ENCODE results near the gene COX4I1. TPM values are rescaled to one million over a fixed set of nuclear protein-coding genes. Genes with fewer than 3 reads are reported as not detected.

Gene COX4I1
- total and polyA plus RNA-seq, 10 of the 15 experiments (the other 5 are each of a cell fraction or from before 2014, with no cell fraction given): 480 to 1,889 (median 872) TPM

- TF ChIP-seq SUZ12 (IDR thresholded peaks at IDR 0.05; ENCODE audit: unreplicated experiment) (no peak), EP300 (IDR thresholded peaks at IDR 0.05; ENCODE audit: borderline replicate concordance in 1 of 2, control insufficient read depth in 1 of 2, low read depth in 2 of 2, low read length in 2 of 2) (no peak), IKZF1 (conservative IDR thresholded peaks at IDR 0.05) (no peak), NFYB (IDR thresholded peaks at IDR 0.05; ENCODE audit: insufficient read depth, low read depth, low read length) (no peak), MXI1 (IDR thresholded peaks at IDR 0.05; ENCODE audit: low read depth, low read length) (no peak), PML (IDR thresholded peaks at IDR 0.05; ENCODE audit: low read length) (no peak), E4F1 (IDR thresholded peaks at IDR 0.05; ENCODE audit: borderline replicate concordance, partially characterized antibody) (no peak), RELB (IDR thresholded peaks at IDR 0.05; ENCODE audit: low read depth) (no peak), IKZF2 (IDR thresholded peaks at IDR 0.05) (no peak)
- TF ChIP-seq, protein P1, sequence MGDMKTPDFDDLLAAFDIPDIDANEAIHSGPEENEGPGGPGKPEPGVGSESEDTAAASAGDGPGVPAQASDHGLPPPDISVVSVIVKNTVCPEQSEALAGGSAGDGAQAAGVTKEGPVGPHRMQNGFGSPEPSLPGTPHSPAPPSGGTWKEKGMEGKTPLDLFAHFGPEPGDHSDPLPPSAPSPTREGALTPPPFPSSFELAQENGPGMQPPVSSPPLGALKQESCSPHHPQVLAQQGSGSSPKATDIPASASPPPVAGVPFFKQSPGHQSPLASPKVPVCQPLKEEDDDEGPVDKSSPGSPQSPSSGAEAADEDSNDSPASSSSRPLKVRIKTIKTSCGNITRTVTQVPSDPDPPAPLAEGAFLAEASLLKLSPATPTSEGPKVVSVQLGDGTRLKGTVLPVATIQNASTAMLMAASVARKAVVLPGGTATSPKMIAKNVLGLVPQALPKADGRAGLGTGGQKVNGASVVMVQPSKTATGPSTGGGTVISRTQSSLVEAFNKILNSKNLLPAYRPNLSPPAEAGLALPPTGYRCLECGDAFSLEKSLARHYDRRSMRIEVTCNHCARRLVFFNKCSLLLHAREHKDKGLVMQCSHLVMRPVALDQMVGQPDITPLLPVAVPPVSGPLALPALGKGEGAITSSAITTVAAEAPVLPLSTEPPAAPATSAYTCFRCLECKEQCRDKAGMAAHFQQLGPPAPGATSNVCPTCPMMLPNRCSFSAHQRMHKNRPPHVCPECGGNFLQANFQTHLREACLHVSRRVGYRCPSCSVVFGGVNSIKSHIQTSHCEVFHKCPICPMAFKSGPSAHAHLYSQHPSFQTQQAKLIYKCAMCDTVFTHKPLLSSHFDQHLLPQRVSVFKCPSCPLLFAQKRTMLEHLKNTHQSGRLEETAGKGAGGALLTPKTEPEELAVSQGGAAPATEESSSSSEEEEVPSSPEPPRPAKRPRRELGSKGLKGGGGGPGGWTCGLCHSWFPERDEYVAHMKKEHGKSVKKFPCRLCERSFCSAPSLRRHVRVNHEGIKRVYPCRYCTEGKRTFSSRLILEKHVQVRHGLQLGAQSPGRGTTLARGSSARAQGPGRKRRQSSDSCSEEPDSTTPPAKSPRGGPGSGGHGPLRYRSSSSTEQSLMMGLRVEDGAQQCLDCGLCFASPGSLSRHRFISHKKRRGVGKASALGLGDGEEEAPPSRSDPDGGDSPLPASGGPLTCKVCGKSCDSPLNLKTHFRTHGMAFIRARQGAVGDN (IDR thresholded peaks at IDR 0.05): no peak
Observed at GRCh38 chr16:85784813-85785212, 14.7 kb upstream of the COX4I1 start (continued).

Data from GM12878 (cell line).